Vagina (tissue), 2 donors: ENCODE data around the gene RGL2.

Experiments
- POLR2AphosphoS5 ChIP-seq, 2 donors: sonication (generic); formaldehyde crosslinking; IDR thresholded peaks; one replicate each; pipeline ENCODE4 v1.9.0; 2017; ENCODE audit warnings: antibody characterized with exemption in 2 of 2, mild to moderate bottlenecking in 2 of 2, low read depth in 1 of 2; ENCODE audit not compliant: insufficient read depth in 1 of 2
- TF ChIP-seq, protein P1 (sequence below), 3 experiments: fragments of 450-650 bp in 2 of 3; fragments of 200-600 bp in 1 of 3; sonication (generic) in 1 of 3; IDR thresholded peaks; one replicate each; pipeline ENCODE4 v1.5.1; 2017 to 2019; ENCODE audit warnings: antibody characterized with exemption in 3 of 3, mild to moderate bottlenecking in 2 of 3, moderate library complexity in 2 of 3

DNA sequence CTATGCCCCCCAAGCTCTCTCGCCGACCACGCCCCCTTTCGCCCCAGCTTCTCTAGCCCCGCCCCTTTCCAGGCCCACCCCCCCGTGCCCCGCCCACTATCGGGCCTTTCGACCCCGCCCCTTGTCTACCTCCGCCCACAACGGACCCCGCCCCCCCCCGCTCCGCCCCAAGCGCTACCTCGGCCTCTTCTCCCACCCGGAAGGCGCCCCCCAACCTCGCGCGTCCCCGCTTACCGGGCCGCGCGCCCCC, 18.6 kb upstream of the RGL2 start:
- TF ChIP-seq POLR2AphosphoS5 (IDR thresholded peaks at IDR 0.05; ENCODE audit: insufficient read depth in 1 of 2, low read depth in 1 of 2): no peak
- TF ChIP-seq, protein P1, sequence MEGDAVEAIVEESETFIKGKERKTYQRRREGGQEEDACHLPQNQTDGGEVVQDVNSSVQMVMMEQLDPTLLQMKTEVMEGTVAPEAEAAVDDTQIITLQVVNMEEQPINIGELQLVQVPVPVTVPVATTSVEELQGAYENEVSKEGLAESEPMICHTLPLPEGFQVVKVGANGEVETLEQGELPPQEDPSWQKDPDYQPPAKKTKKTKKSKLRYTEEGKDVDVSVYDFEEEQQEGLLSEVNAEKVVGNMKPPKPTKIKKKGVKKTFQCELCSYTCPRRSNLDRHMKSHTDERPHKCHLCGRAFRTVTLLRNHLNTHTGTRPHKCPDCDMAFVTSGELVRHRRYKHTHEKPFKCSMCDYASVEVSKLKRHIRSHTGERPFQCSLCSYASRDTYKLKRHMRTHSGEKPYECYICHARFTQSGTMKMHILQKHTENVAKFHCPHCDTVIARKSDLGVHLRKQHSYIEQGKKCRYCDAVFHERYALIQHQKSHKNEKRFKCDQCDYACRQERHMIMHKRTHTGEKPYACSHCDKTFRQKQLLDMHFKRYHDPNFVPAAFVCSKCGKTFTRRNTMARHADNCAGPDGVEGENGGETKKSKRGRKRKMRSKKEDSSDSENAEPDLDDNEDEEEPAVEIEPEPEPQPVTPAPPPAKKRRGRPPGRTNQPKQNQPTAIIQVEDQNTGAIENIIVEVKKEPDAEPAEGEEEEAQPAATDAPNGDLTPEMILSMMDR (IDR thresholded peaks at IDR 0.05): no peak
